HEK293T (cell line): Measurements from ENCODE around the gene GP5.

Experiments used
- CTCF ChIA-PET: fragments of 350-600 bp; formaldehyde crosslinking; extraction: SDS; loops from one replicate; lab custom pipeline; 2021; ENCODE audit warnings: antibody characterized with exemption, inconsistent platforms; lab: Yijun Ruan, JAX
- POLR2A ChIA-PET: fragments of 350-600 bp; formaldehyde crosslinking; extraction: SDS; loops from one replicate; lab custom pipeline; 2020; ENCODE audit warnings: antibody characterized with exemption, inconsistent platforms; lab: Yijun Ruan, JAX
- DNase-seq: peaks from one replicate; pipeline ENCODE4 v3.0.0; 2012; ENCODE audit warnings: mixed read lengths; ENCODE audit errors: extremely low spot score
- ARNT ChIP-seq: fragments of 450-650 bp; IDR thresholded peaks from 2 replicates; pipeline ENCODE4 v1.6.1; 2017; ENCODE audit warnings: mild to moderate bottlenecking
- BHLHE40 ChIP-seq: fragments of 450-650 bp; IDR thresholded peaks from 2 replicates; pipeline ENCODE4 v1.6.1; 2016; ENCODE audit warnings: mild to moderate bottlenecking, moderate library complexity, borderline replicate concordance
- CTBP1 ChIP-seq: fragments of 450-650 bp; IDR thresholded peaks from 2 replicates; pipeline ENCODE4 v1.6.1; 2016; ENCODE audit warnings: borderline replicate concordance
- ELF4 ChIP-seq: fragments of 450-650 bp; IDR thresholded peaks from 2 replicates; pipeline ENCODE4 v1.6.1; 2017; ENCODE audit warnings: antibody characterized with exemption
- FOXA1 ChIP-seq: fragments of 450-650 bp; IDR thresholded peaks from 2 replicates; pipeline ENCODE4 v1.6.1; 2016; ENCODE audit warnings: mild to moderate bottlenecking
- FOXK2 ChIP-seq: fragments of 450-650 bp; IDR thresholded peaks from 2 replicates; pipeline ENCODE4 v1.6.1; 2016; ENCODE audit warnings: mild to moderate bottlenecking
- FOXM1 ChIP-seq: fragments of 450-650 bp; IDR thresholded peaks from 2 replicates; pipeline ENCODE4 v1.6.1; 2017; ENCODE audit warnings: mild to moderate bottlenecking, borderline replicate concordance
- HDGF ChIP-seq: fragments of 450-650 bp; IDR thresholded peaks from 2 replicates; pipeline ENCODE4 v1.6.1; 2017; ENCODE audit warnings: antibody characterized with exemption, borderline replicate concordance
- L3MBTL2 ChIP-seq: fragments of 450-650 bp; conservative IDR thresholded peaks from 2 replicates; pipeline ENCODE4 v1.6.1; 2016; ENCODE audit warnings: mild to moderate bottlenecking
- LEF1 ChIP-seq: fragments of 450-650 bp; IDR thresholded peaks from 2 replicates; pipeline ENCODE4 v1.6.1; 2017; ENCODE audit warnings: mild to moderate bottlenecking, borderline replicate concordance
- NFRKB ChIP-seq: fragments of 450-650 bp; IDR thresholded peaks from 2 replicates; pipeline ENCODE4 v1.6.1; 2016; ENCODE audit warnings: mild to moderate bottlenecking, moderate library complexity
- PKNOX1 ChIP-seq: fragments of 450-650 bp; IDR thresholded peaks from 2 replicates; pipeline ENCODE4 v1.6.1; 2016
- SP1 ChIP-seq: fragments of 450-650 bp; IDR thresholded peaks from 2 replicates; pipeline ENCODE4 v1.6.1; 2017
- SUZ12 ChIP-seq: fragments of 450-650 bp; IDR thresholded peaks from 2 replicates; pipeline ENCODE4 v1.6.1; 2016; ENCODE audit warnings: mild to moderate bottlenecking
- TARDBP ChIP-seq: fragments of 450-650 bp; IDR thresholded peaks from 2 replicates; pipeline ENCODE4 v1.6.1; 2016
- ZNF384 ChIP-seq: fragments of 450-650 bp; IDR thresholded peaks from 2 replicates; pipeline ENCODE4 v1.6.1; 2016

Gene GP5

GRCh38 chr3:194381460-194381875 is 17.6 kb downstream of the GP5 start:
- POLR2A ChIA-PET: no interaction called here
- TF ChIP-seq FOXK2 (no peak), SUZ12 (no peak), FOXM1 (no peak), ELF4 (no peak), TARDBP (no peak), FOXA1 (no peak), ZNF384 (no peak)
- no peak for DNase-seq
- CTCF ChIA-PET: no interaction called here

GRCh38 chr3:194380326-194380725 is 18.7 kb downstream of the GP5 start:
- CTCF ChIA-PET: no interaction called here
- DNase-seq: no peak
- POLR2A ChIA-PET: no interaction called here
- TF ChIP-seq ELF4 (no peak), CTBP1 (no peak), FOXA1 (no peak), ZNF384 (no peak), FOXM1 (no peak), LEF1 (no peak), BHLHE40 (no peak), FOXK2 (no peak), SUZ12 (no peak), SP1 (no peak), NFRKB (no peak), TARDBP (no peak), L3MBTL2 (no peak), ARNT (no peak), HDGF (no peak), PKNOX1 (no peak)

- no peak for DNase-seq
- ChIA-PET CTCF (no interaction called here), POLR2A (no interaction called here)
- TF ChIP-seq FOXA1: no peak
- no peak for TF ChIP-seq LEF1
- no peak for TF ChIP-seq HDGF
- no peak for TF ChIP-seq BHLHE40
- TF ChIP-seq CTBP1: no peak
- no peak for TF ChIP-seq SUZ12
- no peak for TF ChIP-seq FOXM1
- TF ChIP-seq ELF4: no peak
- no peak for TF ChIP-seq ZNF384
- TF ChIP-seq NFRKB: no peak
- no peak for TF ChIP-seq L3MBTL2
- TF ChIP-seq SP1: no peak
- no peak for TF ChIP-seq FOXK2
- no peak for TF ChIP-seq TARDBP
- no peak for TF ChIP-seq PKNOX1
- no peak for TF ChIP-seq ARNT
Observed at GRCh38 chr3:194379651-194380050, 19.4 kb downstream of the GP5 start.

GRCh38 chr3:194379231-194379630 is 19.8 kb downstream of the GP5 start:
- POLR2A ChIA-PET: no interaction called here

GRCh38 chr3:194377708-194378107 is 21.4 kb downstream of the GP5 start:
- no peak for TF ChIP-seq NFRKB
- TF ChIP-seq LEF1: no peak
- no peak for TF ChIP-seq HDGF
- no peak for TF ChIP-seq SUZ12
- no peak for TF ChIP-seq TARDBP
- no peak for TF ChIP-seq FOXM1
- TF ChIP-seq SP1: no peak
- POLR2A ChIA-PET: no interaction called here
- CTCF ChIA-PET: no interaction called here
- DNase-seq: no peak

More at GRCh38 chr3:194379231-194379630, 19.8 kb downstream of the GP5 start:
- DNase-seq: no peak
- TF ChIP-seq PKNOX1 (no peak), BHLHE40 (no peak), HDGF (no peak), CTBP1 (no peak), FOXM1 (no peak), SP1 (no peak), ARNT (no peak), ZNF384 (no peak), LEF1 (no peak), NFRKB (no peak), SUZ12 (no peak), FOXK2 (no peak), TARDBP (no peak), FOXA1 (no peak), L3MBTL2 (no peak), ELF4 (no peak)
- CTCF ChIA-PET: no interaction called here

GRCh38 chr3:194376241-194376560 is 22.9 kb downstream of the GP5 start:
- POLR2A ChIA-PET: no interaction called here
- no peak for DNase-seq
- TF ChIP-seq FOXM1 (no peak), ELF4 (no peak), TARDBP (no peak), PKNOX1 (no peak), NFRKB (no peak), FOXK2 (no peak), FOXA1 (no peak), CTBP1 (no peak), SUZ12 (no peak), LEF1 (no peak), BHLHE40 (no peak), ZNF384 (no peak), HDGF (no peak), ARNT (no peak), SP1 (no peak), L3MBTL2 (no peak)
- CTCF ChIA-PET: no interaction called here
